HepG2 (cell line): ENCODE data around the gene IGSF21. TPM values are rescaled to one million over a fixed set of nuclear protein-coding genes. Genes with fewer than 3 reads are reported as not detected.

Experiments
- ATAC-seq: fragments of 200-7000 bp; cut with Tn5 transposase; 3 replicates; pipeline ENCODE4 v1.9.1; 2020; ENCODE audit warnings: mild to moderate bottlenecking, moderate library complexity
- BruUV-seq: library from RNA; stranded (reverse); fragments of 400-500 nt; replicated peaks from 2 replicates; lab custom pipeline; 2021; lab: Mats Ljungman, UMichigan
- CTCF ChIA-PET: fragments of 300-600 bp; formaldehyde crosslinking; extraction: SDS; loops from one replicate; lab custom pipeline; 2021; ENCODE audit warnings: low total read pairs, inconsistent platforms, low intra/inter-chr PET ratio; lab: Yijun Ruan, JAX
- POLR2A ChIA-PET: fragments of 350-600 bp; sonication (Branson Sonifier 250); formaldehyde crosslinking; loops from one replicate; lab custom pipeline; 2020; ENCODE audit warnings: antibody characterized with exemption, inconsistent platforms; lab: Yijun Ruan, JAX
- DNase-seq: peaks from one replicate; pipeline ENCODE4 v3.0.0-alpha.2; 2015; ENCODE audit warnings: low spot score
- FAIRE-seq: peaks from 3 replicates; lab custom pipeline; 2011; peaks lifted over from hg19 to GRCh38; lab: Jason Lieb, UNC
- H2AFZ ChIP-seq: one replicate; pipeline ENCODE4 v1.6.1; 2011; ENCODE audit warnings: low read length, inconsistent platforms
- H3K27ac ChIP-seq: fragments of 300-600 bp; 3 replicates; pipeline ENCODE4 v1.8.0; 2011; ENCODE audit warnings: mixed run types, mild to moderate bottlenecking, mixed read lengths, low read length, inconsistent platforms; ENCODE audit not compliant: insufficient read depth; ENCODE audit errors: extremely low read length
- H3K27me3 ChIP-seq, 2 experiments: fragments of 200-600 bp in 1 of 2; 2 replicates in 1 of 2; 3 replicates in 1 of 2; pipeline versions ENCODE4 v1.6.0 to v1.8.0; 2011; ENCODE audit warnings: low read length in 2 of 2, mild to moderate bottlenecking in 2 of 2, moderate library complexity in 2 of 2, inconsistent platforms in 1 of 2; ENCODE audit not compliant: insufficient read depth in 2 of 2, control insufficient read depth in 1 of 2
- H3K36me3 ChIP-seq, 2 experiments: fragments of 200-600 bp in 1 of 2; replicated peaks in 1 of 2; 2 replicates in 1 of 2; 3 replicates in 1 of 2; pipeline versions ENCODE4 v1.5.1 to v1.8.0; 2011; ENCODE audit warnings: low read length in 2 of 2, inconsistent platforms in 1 of 2; ENCODE audit not compliant: insufficient read depth in 2 of 2, control insufficient read depth in 1 of 2
- H3K4me1 ChIP-seq: 2 replicates; pipeline ENCODE4 v1.5.1; 2012; ENCODE audit warnings: low read length, inconsistent platforms; ENCODE audit not compliant: insufficient read depth
- H3K4me2 ChIP-seq: 2 replicates; pipeline ENCODE4 v1.6.0; 2011; ENCODE audit warnings: low read depth, low read length, inconsistent platforms
- H3K4me3 ChIP-seq, 3 experiments: fragments of 200-600 bp in 1 of 3; sonication (generic), shearing (Covaris generic) in 1 of 3; replicated peaks in 1 of 3; 2 replicates each; pipeline ENCODE4 v1.5.1; 2011 to 2016; ENCODE audit warnings: low read length in 3 of 3, inconsistent platforms in 2 of 3, low read depth in 2 of 3, mild to moderate bottlenecking in 2 of 3, control low read depth in 1 of 3, mixed read lengths in 1 of 3; ENCODE audit not compliant: insufficient read depth in 1 of 3
- H3K79me2 ChIP-seq: one replicate; pipeline ENCODE4 v1.6.1; 2011; ENCODE audit warnings: low read length, inconsistent platforms; ENCODE audit not compliant: insufficient read depth
- H3K9ac ChIP-seq: 2 replicates; pipeline ENCODE4 v1.6.0; 2011; ENCODE audit warnings: mild to moderate bottlenecking, low read depth, low read length, inconsistent platforms; ENCODE audit not compliant: insufficient read depth
- H3K9me3 ChIP-seq: 2 replicates; pipeline ENCODE4 v1.5.1; 2012; ENCODE audit warnings: mild to moderate bottlenecking, low read length
- H4K20me1 ChIP-seq: 2 replicates; pipeline ENCODE4 v1.6.0; 2011; ENCODE audit warnings: inconsistent platforms, mild to moderate bottlenecking, low read length, moderate library complexity; ENCODE audit not compliant: insufficient read depth
- DNMT1 ChIP-seq: sonication (generic); formaldehyde crosslinking; IDR thresholded peaks from 2 replicates; pipeline ENCODE4 v1.5.1; 2020; ENCODE audit warnings: mild to moderate bottlenecking, missing genetic modification reagents
- FIP1L1 ChIP-seq: fragments of 200-400 bp; formaldehyde crosslinking; IDR thresholded peaks from 2 replicates; pipeline ENCODE4 v1.6.1; 2018; ENCODE audit warnings: low read depth, mild to moderate bottlenecking, low read length, moderate library complexity, borderline replicate concordance; ENCODE audit not compliant: insufficient read depth
- MED1 ChIP-seq: sonication (generic); formaldehyde crosslinking; IDR thresholded peaks from 2 replicates; pipeline ENCODE4 v1.4.0; 2020; ENCODE audit warnings: missing genetic modification reagents
- MIER2 ChIP-seq: IDR thresholded peaks from 2 replicates; pipeline ENCODE4 v1.6.1; 2016; ENCODE audit warnings: missing biosample characterization, missing genetic modification reagents
- PAWR ChIP-seq: sonication (generic); formaldehyde crosslinking; IDR thresholded peaks from 2 replicates; pipeline ENCODE4 v1.4.0; 2020; ENCODE audit warnings: missing genetic modification reagents, mild to moderate bottlenecking, borderline replicate concordance
- ZBTB42 ChIP-seq: sonication (generic); formaldehyde crosslinking; IDR thresholded peaks from 2 replicates; pipeline ENCODE4 v1.5.0; 2020; ENCODE audit warnings: mild to moderate bottlenecking, missing genetic modification reagents
- ZFP36L1 ChIP-seq: sonication (generic); formaldehyde crosslinking; IDR thresholded peaks from 2 replicates; pipeline ENCODE4 v1.8.0; 2022; ENCODE audit warnings: mild to moderate bottlenecking, missing genetic modification reagents, moderate library complexity
- ZKSCAN1 ChIP-seq: fragments of 150-350 bp; IDR thresholded peaks from 2 replicates; pipeline ENCODE4 v1.6.1; 2014; ENCODE audit warnings: low read length
- ZNF432 ChIP-seq: sonication (generic); formaldehyde crosslinking; IDR thresholded peaks from 2 replicates; pipeline ENCODE4 v1.5.0; 2020; ENCODE audit warnings: missing genetic modification reagents, mild to moderate bottlenecking, borderline replicate concordance
- ZNF547 ChIP-seq: sonication (generic); formaldehyde crosslinking; IDR thresholded peaks from 2 replicates; pipeline ENCODE4 v1.5.1; 2020; ENCODE audit warnings: mild to moderate bottlenecking, missing genetic modification reagents
- ZNF598 ChIP-seq: sonication (generic); formaldehyde crosslinking; IDR thresholded peaks from 2 replicates; pipeline ENCODE4 v1.5.1; 2020; ENCODE audit warnings: mild to moderate bottlenecking, missing genetic modification reagents, borderline replicate concordance
- ZNF781 ChIP-seq: sonication (generic); formaldehyde crosslinking; IDR thresholded peaks from 2 replicates; pipeline ENCODE4 v1.5.1; 2020; ENCODE audit warnings: borderline replicate concordance, mild to moderate bottlenecking, missing genetic modification reagents; ENCODE audit errors: not compliant biosample characterization
- WGBS: methylation state at CpG from one replicate; pipeline ENCODE4 v1.1.6; 2017; ENCODE audit warnings: low lambda C conversion rate; 5-methylcytosine and 5-hydroxymethylcytosine counted together
- in situ Hi-C: cut with HindIII; loops from 2 replicates; pipeline ENCODE4 v1.10.0; 2017; ENCODE audit warnings: low pct_unique_long_range_greater_than_20kb; ENCODE audit not compliant: extremely low pct_ligation_motif_present
- intact Hi-C: fragments of 100-400 bp; cut with micrococcal nuclease; formaldehyde crosslinking; loops from one replicate; pipeline ENCODE4 v1.10.0; 2022; ENCODE audit not compliant: unreplicated experiment
- polyA plus RNA-seq, 8 experiments: library from polyadenylated mRNA; depleted of rRNA in 3 of 8; stranded (reverse) in 7 of 8; unstranded in 1 of 8; fragments of >200 nt; fragmentation: Illumina TruSeq in 4 of 8; extraction: Trizol in 4 of 8; gene quantifications; 2 replicates each; pipeline versions ENCODE4 v1.2.1 to v1.2.3, GENCODE V29; 2011 to 2016; ENCODE audit warnings: low read depth in 4 of 8, missing spikeins in 1 of 8, mixed read lengths in 1 of 8; ENCODE audit not compliant: insufficient read depth in 1 of 8
- total RNA-seq, 5 experiments: library from RNA; depleted of rRNA; stranded (reverse); fragments of >200 nt; fragmentation: Illumina TruSeq; extraction: Trizol; gene quantifications; 2 replicates each; pipeline ENCODE4 v1.2.3, GENCODE V29; 2016; ENCODE audit warnings: low read depth in 1 of 5
- TF ChIP-seq, protein P1 (sequence below): sonication (generic); formaldehyde crosslinking; IDR thresholded peaks from 2 replicates; pipeline ENCODE4 v1.5.0; 2020; ENCODE audit warnings: missing genetic modification reagents, mild to moderate bottlenecking, borderline replicate concordance
- TF ChIP-seq, protein P2 (sequence below): sonication (generic); formaldehyde crosslinking; IDR thresholded peaks from 2 replicates; pipeline ENCODE4 v1.5.0; 2020; ENCODE audit warnings: missing genetic modification reagents
- TF ChIP-seq, protein P3 (sequence below): sonication (generic); formaldehyde crosslinking; IDR thresholded peaks from 2 replicates; pipeline ENCODE4 v1.4.0; 2020; ENCODE audit warnings: missing genetic modification reagents, borderline replicate concordance

Gene IGSF21
- total and polyA plus RNA-seq, 2 of the 13 experiments (the other 11 are each of a cell fraction or from before 2014, with no cell fraction given), result not detected

DNA sequence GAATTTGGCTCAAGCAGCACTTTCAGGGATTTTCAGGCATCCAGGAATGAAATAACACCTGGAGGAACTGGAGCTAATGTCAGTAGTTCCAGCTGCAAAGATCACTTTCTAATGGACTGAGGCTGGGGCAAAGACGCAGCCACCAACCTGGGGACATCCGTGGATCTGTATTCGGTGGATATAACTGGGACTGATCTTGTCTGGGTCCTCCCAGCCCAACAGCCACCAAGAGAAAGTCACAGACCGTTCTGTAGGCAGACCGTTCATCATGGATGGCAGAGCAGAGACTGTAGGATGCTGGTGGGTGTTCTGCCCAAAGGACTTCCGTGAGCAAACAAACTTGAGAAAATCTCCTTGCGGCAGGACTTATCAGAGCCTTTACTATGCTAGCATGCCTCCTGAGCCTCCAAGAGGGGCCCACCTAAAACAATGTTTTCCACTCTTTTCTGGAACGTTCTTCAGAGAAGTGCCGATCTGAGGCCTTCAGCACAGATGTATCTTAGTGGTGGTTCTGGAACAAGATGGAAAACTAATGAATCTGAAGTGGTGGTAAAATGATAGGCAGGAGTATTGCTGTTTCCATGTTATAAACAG is 287.1 kb downstream of the IGSF21 start (continued):
- TF ChIP-seq ZNF432 (CRISPR knock-in tag), result no peak
- TF ChIP-seq, protein P1, sequence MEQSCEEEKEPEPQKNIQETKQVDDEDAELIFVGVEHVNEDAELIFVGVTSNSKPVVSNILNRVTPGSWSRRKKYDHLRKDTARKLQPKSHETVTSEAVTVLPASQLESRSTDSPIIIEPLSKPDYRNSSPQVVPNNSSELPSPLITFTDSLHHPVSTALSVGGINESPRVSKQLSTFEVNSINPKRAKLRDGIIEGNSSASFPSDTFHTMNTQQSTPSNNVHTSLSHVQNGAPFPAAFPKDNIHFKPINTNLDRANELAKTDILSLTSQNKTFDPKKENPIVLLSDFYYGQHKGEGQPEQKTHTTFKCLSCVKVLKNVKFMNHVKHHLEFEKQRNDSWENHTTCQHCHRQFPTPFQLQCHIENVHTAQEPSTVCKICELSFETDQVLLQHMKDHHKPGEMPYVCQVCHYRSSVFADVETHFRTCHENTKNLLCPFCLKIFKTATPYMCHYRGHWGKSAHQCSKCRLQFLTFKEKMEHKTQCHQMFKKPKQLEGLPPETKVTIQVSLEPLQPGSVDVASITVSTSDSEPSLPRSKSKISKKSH, result no peak
- TF ChIP-seq ZKSCAN1, result no peak
- TF ChIP-seq ZFP36L1 (CRISPR knock-in tag), result no peak
- TF ChIP-seq, protein P2, sequence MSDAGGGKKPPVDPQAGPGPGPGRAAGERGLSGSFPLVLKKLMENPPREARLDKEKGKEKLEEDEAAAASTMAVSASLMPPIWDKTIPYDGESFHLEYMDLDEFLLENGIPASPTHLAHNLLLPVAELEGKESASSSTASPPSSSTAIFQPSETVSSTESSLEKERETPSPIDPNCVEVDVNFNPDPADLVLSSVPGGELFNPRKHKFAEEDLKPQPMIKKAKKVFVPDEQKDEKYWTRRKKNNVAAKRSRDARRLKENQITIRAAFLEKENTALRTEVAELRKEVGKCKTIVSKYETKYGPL (CRISPR knock-in tag), result no peak

DNA sequence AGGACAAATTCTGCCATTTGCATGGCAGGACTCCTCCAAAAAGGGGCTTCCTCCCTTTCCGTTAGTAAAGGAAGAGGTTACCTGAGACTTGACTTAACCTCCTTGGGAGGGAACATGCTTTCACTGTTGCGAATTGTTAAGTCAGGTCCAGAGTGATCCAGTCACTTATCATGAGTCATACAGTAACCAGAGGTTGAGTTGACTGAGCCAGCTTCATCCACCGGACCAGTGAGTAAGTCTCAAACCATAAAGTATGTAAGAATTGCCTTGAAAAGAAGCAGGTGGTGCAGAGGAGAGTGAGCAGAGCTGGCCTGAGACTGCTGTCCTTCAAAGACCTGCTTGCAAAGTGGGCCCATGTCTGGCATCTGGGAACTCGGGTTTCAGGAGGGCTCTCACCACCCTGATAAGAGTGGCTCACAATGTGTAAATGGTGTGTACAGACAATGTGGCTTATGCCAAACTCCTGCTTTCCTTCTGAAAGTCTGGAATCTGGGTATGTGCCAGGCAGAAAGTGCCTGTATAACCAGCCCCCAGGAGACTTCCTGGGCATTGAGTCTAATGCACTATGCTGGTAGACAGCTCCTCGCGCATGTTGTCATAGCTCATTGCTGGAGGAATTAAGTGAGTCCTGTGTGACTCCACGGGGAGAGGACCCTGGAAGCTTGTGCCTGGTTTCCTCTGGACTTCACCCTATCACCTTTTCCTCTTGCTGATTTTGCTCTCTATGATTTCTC is 288.8 kb downstream of the IGSF21 start:
- in situ Hi-C loops (no loop called here), intact Hi-C loops (no loop called here)
- no peaks in the 10 kb centered on the region for H3K9me3 ChIP-seq
- H3K9ac ChIP-seq, result no peak overlapping the region
- H3K4me1 ChIP-seq, result no peaks in the 10 kb centered on the region
- H3K27ac ChIP-seq, result no peak overlapping the region
- no peaks in the 10 kb centered on the region for H3K36me3 ChIP-seq
- no peak overlapping the region for H3K4me2 ChIP-seq
- ATAC-seq, result no peak
- H3K79me2 ChIP-seq, result no peaks in the 10 kb centered on the region
- ChIA-PET CTCF (no interaction called here), POLR2A (no interaction called here)
- 42% methylated on average over 6 of the region's 7 CpGs for WGBS
- DNase-seq, result no peak
- no peaks in the 10 kb centered on the region for H4K20me1 ChIP-seq
- H2AFZ ChIP-seq, result no peak overlapping the region
- no TSS peak for BruUV-seq
- H3K27me3 ChIP-seq, result peaks cover 1 to 22% of the 10 kb centered on the region in 2 experiments; a peak in 3 of 5 replicates
- H3K4me3 ChIP-seq, result no peak overlapping the region
- FAIRE-seq, result no peak
- TF ChIP-seq FIP1L1 (no peak), ZBTB42 (CRISPR knock-in tag) (no peak), MED1 (CRISPR knock-in tag) (no peak), DNMT1 (CRISPR knock-in tag) (no peak), ZNF547 (no peak), PAWR (CRISPR knock-in tag) (no peak), MIER2 (CRISPR knock-in tag) (no peak), ZNF781 (no peak), ZNF598 (no peak)
- TF ChIP-seq, protein P2 (CRISPR knock-in tag), result no peak
- TF ChIP-seq, protein P3, sequence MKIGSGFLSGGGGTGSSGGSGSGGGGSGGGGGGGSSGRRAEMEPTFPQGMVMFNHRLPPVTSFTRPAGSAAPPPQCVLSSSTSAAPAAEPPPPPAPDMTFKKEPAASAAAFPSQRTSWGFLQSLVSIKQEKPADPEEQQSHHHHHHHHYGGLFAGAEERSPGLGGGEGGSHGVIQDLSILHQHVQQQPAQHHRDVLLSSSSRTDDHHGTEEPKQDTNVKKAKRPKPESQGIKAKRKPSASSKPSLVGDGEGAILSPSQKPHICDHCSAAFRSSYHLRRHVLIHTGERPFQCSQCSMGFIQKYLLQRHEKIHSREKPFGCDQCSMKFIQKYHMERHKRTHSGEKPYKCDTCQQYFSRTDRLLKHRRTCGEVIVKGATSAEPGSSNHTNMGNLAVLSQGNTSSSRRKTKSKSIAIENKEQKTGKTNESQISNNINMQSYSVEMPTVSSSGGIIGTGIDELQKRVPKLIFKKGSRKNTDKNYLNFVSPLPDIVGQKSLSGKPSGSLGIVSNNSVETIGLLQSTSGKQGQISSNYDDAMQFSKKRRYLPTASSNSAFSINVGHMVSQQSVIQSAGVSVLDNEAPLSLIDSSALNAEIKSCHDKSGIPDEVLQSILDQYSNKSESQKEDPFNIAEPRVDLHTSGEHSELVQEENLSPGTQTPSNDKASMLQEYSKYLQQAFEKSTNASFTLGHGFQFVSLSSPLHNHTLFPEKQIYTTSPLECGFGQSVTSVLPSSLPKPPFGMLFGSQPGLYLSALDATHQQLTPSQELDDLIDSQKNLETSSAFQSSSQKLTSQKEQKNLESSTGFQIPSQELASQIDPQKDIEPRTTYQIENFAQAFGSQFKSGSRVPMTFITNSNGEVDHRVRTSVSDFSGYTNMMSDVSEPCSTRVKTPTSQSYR, result no peak
